BJ (cell line): ENCODE results near the gene RPS6KL1. TPM values are rescaled to one million over a fixed set of nuclear protein-coding genes. Genes with fewer than 3 reads are reported as not detected.

Experiments used
- CTCF ChIA-PET: fragments of 350-600 bp; formaldehyde crosslinking; extraction: SDS; loops from one replicate; lab custom pipeline; 2021; ENCODE audit warnings: antibody characterized with exemption, inconsistent platforms; lab: Yijun Ruan, JAX
- POLR2A ChIA-PET: fragments of 300-600 bp; sonication (Branson Sonifier 250); formaldehyde crosslinking; extraction: SDS; loops from one replicate; lab custom pipeline; 2021; ENCODE audit warnings: antibody characterized with exemption; lab: Charles Lee
- DNase-seq: peaks from one replicate; pipeline ENCODE4 v3.0.0-alpha.2; 2011; ENCODE audit warnings: low read depth
- H3K27me3 ChIP-seq: 2 replicates; pipeline ENCODE4 v1.6.0; 2011; ENCODE audit warnings: low read length; ENCODE audit not compliant: control insufficient read depth, insufficient read depth
- H3K36me3 ChIP-seq: 2 replicates; pipeline ENCODE4 v1.5.1; 2011; ENCODE audit warnings: low read length; ENCODE audit not compliant: control insufficient read depth, insufficient read depth
- H3K4me3 ChIP-seq: 2 replicates; pipeline ENCODE4 v1.5.1; 2011; ENCODE audit warnings: low read depth, mild to moderate bottlenecking, control low read depth, low read length
- polyA plus RNA-seq: library from polyadenylated mRNA; depleted of rRNA; stranded (reverse); fragments of >200 nt; gene quantifications from 2 replicates; pipeline ENCODE4 v1.2.3, GENCODE V29; 2011
- TF ChIP-seq, protein P1 (sequence below): IDR thresholded peaks from 2 replicates; pipeline ENCODE4 v1.5.1; 2011; ENCODE audit warnings: low read depth, mild to moderate bottlenecking, control low read depth, inconsistent platforms, low read length, moderate library complexity; ENCODE audit not compliant: insufficient read depth

The RPS6KL1 gene
- polyA plus RNA-seq, 1 experiment, result 2.8 TPM

DNA sequence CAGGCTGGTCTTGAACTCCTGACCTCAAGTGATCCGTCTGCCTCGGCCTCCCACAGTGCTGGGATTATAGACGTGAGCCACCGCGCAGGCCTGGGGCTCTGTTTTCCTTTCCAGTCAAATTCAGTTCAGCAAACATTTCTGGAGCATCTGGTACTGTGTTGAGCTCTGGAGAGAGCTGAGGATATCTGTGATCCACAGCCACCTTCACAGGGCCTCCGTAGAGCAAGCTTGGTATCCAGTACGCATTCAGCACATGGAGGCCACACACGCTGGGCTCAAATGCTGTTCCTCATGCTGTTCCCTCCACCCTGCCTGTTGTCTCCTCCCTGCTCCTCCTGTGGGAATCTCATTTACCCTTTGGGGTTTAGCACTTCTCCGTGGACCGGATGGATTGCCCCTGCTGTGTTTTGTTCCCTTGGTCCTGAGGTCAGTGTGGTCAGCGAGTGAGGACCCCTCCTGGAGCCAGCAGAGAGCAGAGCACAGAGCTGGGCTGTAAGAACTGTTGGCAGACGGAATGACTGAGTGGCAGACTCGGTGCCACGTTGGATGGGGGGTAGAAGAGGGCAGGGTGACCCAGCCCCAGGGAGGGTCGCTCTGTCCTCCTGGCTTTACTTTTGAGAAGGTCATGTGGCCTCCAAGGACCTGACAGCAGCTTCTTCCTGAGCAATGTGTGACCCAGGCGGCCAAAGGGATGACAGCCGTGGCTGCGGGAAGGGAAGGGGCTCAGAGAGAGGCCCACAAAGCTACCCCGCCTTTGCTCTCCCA lies 891 bp downstream of the RPS6KL1 start:
- Histone ChIP-seq H3K27me3 (no peaks in the 10 kb centered on the region; the same call in 1 of the 2 replicates), H3K4me3 (no peak overlapping the region; the same call in 1 of the 2 replicates), H3K36me3 (no peaks in the 10 kb centered on the region)
- POLR2A ChIA-PET, result interaction anchor here (0.7 kb wide), 1 partner anchor 17 kb away, joined by 3 read pairs; no protein-coding TSS in a partner anchor
- CTCF ChIA-PET, result interaction anchor here (0.8 to 2.6 kb wide), 6 partner anchors 11 to 166 kb away, joined by 3 to 23 read pairs (median 4); no protein-coding TSS in a partner anchor
- DNase-seq, result no peak
- TF ChIP-seq, protein P1, sequence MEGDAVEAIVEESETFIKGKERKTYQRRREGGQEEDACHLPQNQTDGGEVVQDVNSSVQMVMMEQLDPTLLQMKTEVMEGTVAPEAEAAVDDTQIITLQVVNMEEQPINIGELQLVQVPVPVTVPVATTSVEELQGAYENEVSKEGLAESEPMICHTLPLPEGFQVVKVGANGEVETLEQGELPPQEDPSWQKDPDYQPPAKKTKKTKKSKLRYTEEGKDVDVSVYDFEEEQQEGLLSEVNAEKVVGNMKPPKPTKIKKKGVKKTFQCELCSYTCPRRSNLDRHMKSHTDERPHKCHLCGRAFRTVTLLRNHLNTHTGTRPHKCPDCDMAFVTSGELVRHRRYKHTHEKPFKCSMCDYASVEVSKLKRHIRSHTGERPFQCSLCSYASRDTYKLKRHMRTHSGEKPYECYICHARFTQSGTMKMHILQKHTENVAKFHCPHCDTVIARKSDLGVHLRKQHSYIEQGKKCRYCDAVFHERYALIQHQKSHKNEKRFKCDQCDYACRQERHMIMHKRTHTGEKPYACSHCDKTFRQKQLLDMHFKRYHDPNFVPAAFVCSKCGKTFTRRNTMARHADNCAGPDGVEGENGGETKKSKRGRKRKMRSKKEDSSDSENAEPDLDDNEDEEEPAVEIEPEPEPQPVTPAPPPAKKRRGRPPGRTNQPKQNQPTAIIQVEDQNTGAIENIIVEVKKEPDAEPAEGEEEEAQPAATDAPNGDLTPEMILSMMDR, result no peak

GRCh38 chr14:74921053-74921620 lies 1.9 kb downstream of the RPS6KL1 start:
- CTCF ChIA-PET, result interaction anchor here (2.6 to 3.3 kb wide), 2 partner anchors 15 to 168 kb away, joined by 8 to 23 read pairs; no protein-coding TSS in a partner anchor
- DNase-seq, result no peak

GRCh38 chr14:74920281-74920680 lies 2.8 kb downstream of the RPS6KL1 start:
- H3K27me3 ChIP-seq, result no peaks in the 10 kb centered on the region
- CTCF ChIA-PET, result interaction anchor here (3.3 kb wide), 1 partner anchor 14 kb away, joined by 8 read pairs; no protein-coding TSS in a partner anchor
- no peak for DNase-seq
- no peak overlapping the region for H3K4me3 ChIP-seq
- POLR2A ChIA-PET, result no interaction called here
- TF ChIP-seq, protein P1, result no peak
- no peaks in the 10 kb centered on the region for H3K36me3 ChIP-seq

More at GRCh38 chr14:74921053-74921620, 1.9 kb downstream of the RPS6KL1 start:
- POLR2A ChIA-PET, result no interaction called here
- H3K36me3 ChIP-seq, result no peaks in the 10 kb centered on the region
- TF ChIP-seq, protein P1, result no peak
- no peak overlapping the region for H3K4me3 ChIP-seq
- no peaks in the 10 kb centered on the region for H3K27me3 ChIP-seq

DNA sequence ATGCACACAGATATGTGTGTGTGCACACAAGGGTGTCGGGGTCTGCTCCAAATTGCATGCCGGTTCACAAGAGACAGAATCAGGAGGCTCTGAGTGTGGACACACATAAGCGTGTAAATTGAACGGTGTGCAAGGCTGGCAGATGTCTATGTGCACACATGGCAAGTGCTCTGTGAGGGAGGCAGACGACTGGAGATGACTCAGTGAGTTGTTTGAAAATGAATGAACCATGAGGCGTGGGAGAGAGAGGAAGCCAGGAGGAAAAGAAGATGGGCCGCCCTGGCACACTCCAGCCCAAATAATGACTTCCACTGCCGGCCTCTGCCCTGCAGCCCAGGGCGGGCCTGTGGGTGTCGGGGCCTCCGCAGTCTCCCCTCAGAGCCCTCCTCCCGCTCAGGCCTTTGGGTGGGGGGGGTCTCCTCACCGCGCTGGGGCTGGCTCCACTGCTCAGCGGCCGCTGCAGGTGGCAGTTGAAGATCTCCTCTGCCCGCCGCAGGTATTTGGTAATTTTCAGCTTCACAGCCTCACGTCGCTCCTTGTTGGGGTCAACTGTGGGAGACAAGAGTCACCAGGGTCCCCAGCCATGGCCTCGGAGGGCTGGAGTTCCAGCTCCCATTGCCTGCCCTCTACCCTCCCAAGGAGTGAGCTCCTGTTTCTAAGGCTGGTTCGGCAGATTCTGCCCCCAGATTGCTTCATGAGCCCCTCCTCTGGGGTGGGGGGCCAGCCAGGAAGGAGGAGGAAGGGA lies 3.5 kb downstream of the RPS6KL1 start:
- TF ChIP-seq, protein P1, result no peak

More for the DNA sequence above, 3.5 kb downstream of the RPS6KL1 start:
- ChIA-PET POLR2A (no interaction called here), CTCF (interaction anchor here (0.7 to 3.3 kb wide), 2 partner anchors 14 to 170 kb away, joined by 3 to 8 read pairs; no protein-coding TSS in a partner anchor)
- no peaks in the 10 kb centered on the region for H3K27me3 ChIP-seq
- H3K4me3 ChIP-seq, result no peak overlapping the region
- H3K36me3 ChIP-seq, result no peaks in the 10 kb centered on the region
- DNase-seq, result no peak
